ENCODE measurements around the gene IGDCC3.

IGDCC3 gene

GRCh38 chr15:65343374-65343981 is 34.3 kb downstream of the IGDCC3 start:
- no peak for DNase-seq (ENCODE audit: low spot score)

- no peak for DNase-seq (ENCODE audit: low spot score)
Measured at GRCh38 chr15:65342493-65342892, 35.3 kb downstream of the IGDCC3 start.

- no peak for DNase-seq (ENCODE audit: low spot score)
Measured at GRCh38 chr15:65339920-65340319, 37.9 kb downstream of the IGDCC3 start.

- no peak for DNase-seq (ENCODE audit: low spot score)
Measured at GRCh38 chr15:65339416-65339815, 38.4 kb downstream of the IGDCC3 start.

- DNase-seq (ENCODE audit: low spot score) = no peak
Measured at GRCh38 chr15:65338823-65339222, 39.0 kb downstream of the IGDCC3 start.

GRCh38 chr15:65338366-65338765 is 39.4 kb downstream of the IGDCC3 start:
- no peak for DNase-seq (ENCODE audit: low spot score)

GRCh38 chr15:65337436-65338070 is 40.2 kb downstream of the IGDCC3 start:
- no peak for DNase-seq (ENCODE audit: low spot score)

GRCh38 chr15:65336493-65337435 is 41.0 kb downstream of the IGDCC3 start:
- no peak for DNase-seq (ENCODE audit: low spot score)

GRCh38 chr15:65335278-65336055 is 42.3 kb downstream of the IGDCC3 start:
- DNase-seq (ENCODE audit: low spot score) = no peak

GRCh38 chr15:65334586-65335231 is 43.1 kb downstream of the IGDCC3 start:
- DNase-seq (ENCODE audit: low spot score) = no peak

- DNase-seq (ENCODE audit: low spot score) = no peak
Measured at GRCh38 chr15:65333856-65334255, 43.9 kb downstream of the IGDCC3 start.

- no peak for DNase-seq (ENCODE audit: low spot score)
Measured at GRCh38 chr15:65333148-65333820, 44.5 kb downstream of the IGDCC3 start.

- no peak for DNase-seq (ENCODE audit: low spot score)
Measured at GRCh38 chr15:65332391-65333147, 45.2 kb downstream of the IGDCC3 start.

- DNase-seq (ENCODE audit: low spot score) = no peak
Measured at GRCh38 chr15:65331811-65332210, 46.0 kb downstream of the IGDCC3 start.

GRCh38 chr15:65330934-65331645 is 46.7 kb downstream of the IGDCC3 start:
- no peak for DNase-seq (ENCODE audit: low spot score)

GRCh38 chr15:65329984-65330735 is 47.6 kb downstream of the IGDCC3 start:
- no peak for DNase-seq (ENCODE audit: low spot score)

- DNase-seq (ENCODE audit: low spot score) = no peak
Measured at GRCh38 chr15:65329288-65329983, 48.4 kb downstream of the IGDCC3 start.

Measured in GM03348 (cell line).